H1 (cell line): Measurements from ENCODE around the gene CDC42EP1. TPM values are rescaled to one million over a fixed set of nuclear protein-coding genes. Genes with fewer than 3 reads are reported as not detected.
A peak's percentile ranks its signal among the peaks of the same experiment; 100 is the strongest.

ENCODE experiments used
- CTCF ChIA-PET: fragments of 300-600 bp; sonication (Branson Sonifier 250); formaldehyde crosslinking; loops from one replicate; lab custom pipeline; 2021; ENCODE audit not compliant: partially characterized antibody; lab: Charles Lee
- POLR2A ChIA-PET: fragments of 300-600 bp; sonication (Branson Sonifier 250); formaldehyde crosslinking; loops from one replicate; lab custom pipeline; 2021; ENCODE audit warnings: inconsistent platforms; ENCODE audit not compliant: partially characterized antibody; lab: Charles Lee
- DNase-seq, 2 experiments: peaks; one replicate each; pipeline versions ENCODE4 v3.0.0 to v3.0.0-alpha.2; 2010 to 2022; ENCODE audit warnings: low spot score in 2 of 2, low read depth in 1 of 2, mixed read lengths in 1 of 2
- FAIRE-seq: peaks from 2 replicates; lab custom pipeline; 2011; peaks lifted over from hg19 to GRCh38; lab: Jason Lieb, UNC
- H2AFZ ChIP-seq: 2 replicates; pipeline ENCODE4 v1.8.1; 2012; ENCODE audit warnings: low read length, inconsistent platforms
- H2AK5ac ChIP-seq: 2 replicates; pipeline ENCODE4 v1.6.1; 2013; ENCODE audit warnings: low read depth, low read length
- H2BK120ac ChIP-seq: replicated peaks from 2 replicates; pipeline ENCODE3; 2013; ENCODE audit warnings: low read depth, low read length, inconsistent platforms
- H2BK12ac ChIP-seq: 2 replicates; pipeline ENCODE4 v1.6.1; 2013; ENCODE audit warnings: low read depth, low read length
- H2BK15ac ChIP-seq: 2 replicates; pipeline ENCODE4 v1.6.1; 2013; ENCODE audit warnings: low read length
- H2BK20ac ChIP-seq: 2 replicates; pipeline ENCODE4 v1.6.1; 2013; ENCODE audit warnings: low read length
- H2BK5ac ChIP-seq: 2 replicates; pipeline ENCODE4 v1.6.1; 2013; ENCODE audit warnings: low read depth, low read length
- H3K14ac ChIP-seq: 2 replicates; pipeline ENCODE4 v1.6.1; 2013; ENCODE audit warnings: inconsistent platforms; ENCODE audit not compliant: insufficient read length
- H3K18ac ChIP-seq: 2 replicates; pipeline ENCODE4 v1.6.1; 2013; ENCODE audit warnings: low read length; ENCODE audit errors: extremely low read depth
- H3K23ac ChIP-seq: 2 replicates; pipeline ENCODE4 v1.6.1; 2013; ENCODE audit warnings: inconsistent platforms; ENCODE audit not compliant: insufficient read length
- H3K23me2 ChIP-seq: 2 replicates; pipeline ENCODE4 v1.6.1; 2013; ENCODE audit warnings: low read depth, low read length
- H3K27ac ChIP-seq: 2 replicates; pipeline ENCODE4 v1.6.1; 2011; ENCODE audit warnings: low read depth, low read length, inconsistent platforms
- H3K27me3 ChIP-seq, 4 experiments: replicated peaks in 1 of 4; 1 replicate in 1 of 4; 2 replicates in 3 of 4; pipeline versions ENCODE4 v1.6.1 to v1.8.1; 2011 to 2013; ENCODE audit warnings: low read length in 3 of 4, mild to moderate bottlenecking in 3 of 4, inconsistent platforms in 2 of 4, mixed read lengths in 2 of 4, moderate library complexity in 1 of 4; ENCODE audit not compliant: control insufficient read depth in 3 of 4, insufficient read depth in 3 of 4; ENCODE audit errors: extremely low read depth in 1 of 4
- H3K36me3 ChIP-seq, 4 experiments: 2 replicates each; pipeline versions ENCODE4 v1.6.1 to v1.8.1; 2011 to 2013; ENCODE audit warnings: mild to moderate bottlenecking in 4 of 4, low read length in 3 of 4, moderate library complexity in 2 of 4, control low read depth in 1 of 4, inconsistent platforms in 1 of 4; ENCODE audit not compliant: insufficient read depth in 4 of 4, control insufficient read depth in 2 of 4
- H3K4ac ChIP-seq: replicated peaks from 2 replicates; pipeline ENCODE3; 2013; ENCODE audit warnings: low read length, low read depth, mixed read lengths, inconsistent platforms; ENCODE audit not compliant: insufficient read length
- H3K4me1 ChIP-seq, 4 experiments: replicated peaks in 1 of 4; 1 replicate in 1 of 4; 2 replicates in 3 of 4; pipeline versions ENCODE4 v1.6.1 to v1.8.1; 2011 to 2013; ENCODE audit warnings: low read length in 3 of 4, inconsistent platforms in 2 of 4, mixed read lengths in 1 of 4; ENCODE audit not compliant: insufficient read depth in 4 of 4, control insufficient read depth in 3 of 4
- H3K4me2 ChIP-seq, 2 experiments: 2 replicates each; pipeline versions ENCODE4 v1.6.1 to v1.8.1; 2011 to 2013; ENCODE audit warnings: low read depth in 2 of 2, low read length in 2 of 2, control low read depth in 1 of 2, inconsistent platforms in 1 of 2, mild to moderate bottlenecking in 1 of 2; ENCODE audit not compliant: insufficient read depth in 1 of 2
- H3K4me3 ChIP-seq, 4 experiments: fragments of 200-600, 300-600 bp in 1 of 4; sonication (generic), shearing (Covaris generic), sonication (Bioruptor Twin) in 1 of 4; 2 replicates each; pipeline versions ENCODE4 v1.5.1 to v1.8.1; 2011 to 2016; ENCODE audit warnings: low read length in 4 of 4, low read depth in 3 of 4, control low read depth in 2 of 4, inconsistent platforms in 2 of 4, mild to moderate bottlenecking in 2 of 4, mixed read lengths in 1 of 4, moderate library complexity in 1 of 4; ENCODE audit not compliant: insufficient read depth in 2 of 4; ENCODE audit errors: extremely low read depth in 1 of 4
- H3K56ac ChIP-seq: replicated peaks from 2 replicates; pipeline ENCODE3; 2013; ENCODE audit warnings: low read depth, mild to moderate bottlenecking, mixed read lengths, low read length, inconsistent platforms; ENCODE audit not compliant: insufficient read length
- H3K79me1 ChIP-seq: 2 replicates; pipeline ENCODE4 v1.6.1; 2013; ENCODE audit warnings: low read depth, low read length, control low read depth
- H3K79me2 ChIP-seq, 2 experiments: 2 replicates each; pipeline versions ENCODE4 v1.6.1 to v1.8.1; 2012 to 2013; ENCODE audit warnings: low read length in 2 of 2, mild to moderate bottlenecking in 2 of 2, inconsistent platforms in 1 of 2; ENCODE audit not compliant: insufficient read depth in 2 of 2, control insufficient read depth in 1 of 2
- H3K9ac ChIP-seq, 4 experiments: replicated peaks in 1 of 4; 1 replicate in 1 of 4; 2 replicates in 3 of 4; pipeline versions ENCODE4 v1.6.1 to v1.8.1; 2011 to 2013; ENCODE audit warnings: low read depth in 3 of 4, low read length in 3 of 4, control low read depth in 2 of 4, mild to moderate bottlenecking in 2 of 4, moderate library complexity in 2 of 4, inconsistent platforms in 1 of 4; ENCODE audit errors: extremely low read depth in 1 of 4
- H3K9me3 ChIP-seq, 2 experiments: 2 replicates each; pipeline versions ENCODE4 v1.6.1 to v1.8.1; 2012 to 2013; ENCODE audit warnings: mild to moderate bottlenecking in 2 of 2, moderate library complexity in 2 of 2, control low read depth in 1 of 2, inconsistent platforms in 1 of 2, low read depth in 1 of 2, low read length in 1 of 2, mixed read lengths in 1 of 2; ENCODE audit not compliant: insufficient read depth in 2 of 2
- H4K20me1 ChIP-seq, 2 experiments: replicated peaks in 1 of 2; 2 replicates each; pipeline versions ENCODE3 to v1.8.1; 2011 to 2013; ENCODE audit warnings: inconsistent platforms in 2 of 2, low read length in 2 of 2, mild to moderate bottlenecking in 1 of 2; ENCODE audit not compliant: insufficient read depth in 2 of 2, control insufficient read depth in 1 of 2
- H4K5ac ChIP-seq: 2 replicates; pipeline ENCODE4 v1.6.1; 2013; ENCODE audit warnings: low read length, low read depth, mixed read lengths, inconsistent platforms; ENCODE audit not compliant: insufficient read length
- H4K8ac ChIP-seq: 2 replicates; pipeline ENCODE4 v1.8.0; 2013; ENCODE audit warnings: mild to moderate bottlenecking, moderate library complexity, low read length, inconsistent platforms; ENCODE audit not compliant: insufficient read depth; ENCODE audit errors: extremely low read depth
- H4K91ac ChIP-seq: replicated peaks from 2 replicates; pipeline ENCODE3; 2013; ENCODE audit warnings: low read length, mixed read lengths, inconsistent platforms; ENCODE audit not compliant: insufficient read length
- BCL11A ChIP-seq, 2 experiments: IDR thresholded peaks; one replicate each; pipeline ENCODE4 v1.6.1; 2011; ENCODE audit warnings: low read depth in 2 of 2, low read length in 2 of 2, mild to moderate bottlenecking in 2 of 2
- BRCA1 ChIP-seq: IDR thresholded peaks from 2 replicates; pipeline ENCODE4 v1.6.1; 2012; ENCODE audit warnings: low read depth, low read length, improper control_type of control experiment
- CBX8 ChIP-seq: fragments of 300-800, 300-1000 bp; sonication (generic); IDR thresholded peaks from 2 replicates; pipeline ENCODE4 v1.7.1; 2016; ENCODE audit warnings: low read depth, low read length, borderline replicate concordance
- EGR1 ChIP-seq: IDR thresholded peaks from 2 replicates; pipeline ENCODE4 v1.6.1; 2011; ENCODE audit warnings: low read depth, low read length, borderline replicate concordance
- HDAC2 ChIP-seq, 2 experiments: fragments of 300-600 bp in 1 of 2; sonication (generic) in 1 of 2; IDR thresholded peaks; 2 replicates each; pipeline ENCODE4 v1.6.1; 2011 to 2012; ENCODE audit warnings: low read depth in 2 of 2, low read length in 2 of 2, mild to moderate bottlenecking in 2 of 2, moderate library complexity in 2 of 2, borderline replicate concordance in 1 of 2, inconsistent platforms in 1 of 2
- HDAC6 ChIP-seq: IDR thresholded peaks from one replicate; pipeline ENCODE4 v1.7.1; 2012; ENCODE audit warnings: low read depth, mild to moderate bottlenecking, inconsistent platforms, low read length, moderate library complexity
- JUND ChIP-seq: IDR thresholded peaks from 2 replicates; pipeline ENCODE4 v1.6.1; 2011; ENCODE audit warnings: mild to moderate bottlenecking, improper control_type of control experiment, low read length
- POLR2AphosphoS5 ChIP-seq: IDR thresholded peaks from 2 replicates; pipeline ENCODE4 v1.6.1; 2011; ENCODE audit warnings: low read depth, low read length
- SIX5 ChIP-seq: IDR thresholded peaks from 2 replicates; pipeline ENCODE4 v1.6.1; 2011; ENCODE audit warnings: mild to moderate bottlenecking, low read depth, low read length
- SP4 ChIP-seq: IDR thresholded peaks from 2 replicates; pipeline ENCODE4 v1.6.1; 2012; ENCODE audit warnings: low read length, inconsistent platforms
- TBP ChIP-seq: IDR thresholded peaks from 2 replicates; pipeline ENCODE4 v1.6.1; 2011; ENCODE audit warnings: low read depth, low read length, improper control_type of control experiment
- WGBS, 2 experiments: shearing (Covaris generic) in 1 of 2; methylation state at CpG; one replicate each; pipeline versions ENCODE4 v1.1.6 to v1.1.7; 2013 to 2015; ENCODE audit warnings: low lambda C conversion rate in 2 of 2, mixed read lengths in 2 of 2, inconsistent platforms in 1 of 2, low coverage in 1 of 2, missing lambda C conversion rate in 1 of 2; ENCODE audit not compliant: insufficient replicate concordance in 2 of 2, insufficient coverage in 1 of 2, insufficient read length in 1 of 2; ENCODE audit errors: extremely low coverage in 1 of 2, missing lambda C conversion rate in 1 of 2; 5-methylcytosine and 5-hydroxymethylcytosine counted together
- polyA plus RNA-seq, 7 experiments: library from polyadenylated mRNA; depleted of rRNA in 3 of 7; stranded (reverse) in 5 of 7; unstranded in 2 of 7; fragments of >200 nt in 5 of 7; fragments of 200-250 nt in 2 of 7; gene quantifications; 1 replicate in 5 of 7; 2 replicates in 1 of 7; 4 replicates in 1 of 7; pipeline versions ENCODE4 v1.2.1 to v1.2.3, GENCODE V29; 2011 to 2013; ENCODE audit warnings: missing spikeins in 2 of 7, mixed read lengths in 2 of 7
- total RNA-seq: library from RNA; stranded (reverse); fragmentation: NEBNext Ultra II Directional; extraction: Animal tissue kit (Norgen Biotek cat#: 25700); gene quantifications from 2 replicates; pipeline ENCODE4 v1.2.1, GENCODE V29; 2021
- TF ChIP-seq, protein P1 (sequence below): IDR thresholded peaks from 2 replicates; pipeline ENCODE4 v1.6.1; 2012; ENCODE audit warnings: inconsistent platforms

CDC42EP1 gene
- total and polyA plus RNA-seq, 2 of the 8 experiments (the other 6 are each of a cell fraction or from before 2014, with no cell fraction given), result 8.3 to 11.2 TPM

DNA sequence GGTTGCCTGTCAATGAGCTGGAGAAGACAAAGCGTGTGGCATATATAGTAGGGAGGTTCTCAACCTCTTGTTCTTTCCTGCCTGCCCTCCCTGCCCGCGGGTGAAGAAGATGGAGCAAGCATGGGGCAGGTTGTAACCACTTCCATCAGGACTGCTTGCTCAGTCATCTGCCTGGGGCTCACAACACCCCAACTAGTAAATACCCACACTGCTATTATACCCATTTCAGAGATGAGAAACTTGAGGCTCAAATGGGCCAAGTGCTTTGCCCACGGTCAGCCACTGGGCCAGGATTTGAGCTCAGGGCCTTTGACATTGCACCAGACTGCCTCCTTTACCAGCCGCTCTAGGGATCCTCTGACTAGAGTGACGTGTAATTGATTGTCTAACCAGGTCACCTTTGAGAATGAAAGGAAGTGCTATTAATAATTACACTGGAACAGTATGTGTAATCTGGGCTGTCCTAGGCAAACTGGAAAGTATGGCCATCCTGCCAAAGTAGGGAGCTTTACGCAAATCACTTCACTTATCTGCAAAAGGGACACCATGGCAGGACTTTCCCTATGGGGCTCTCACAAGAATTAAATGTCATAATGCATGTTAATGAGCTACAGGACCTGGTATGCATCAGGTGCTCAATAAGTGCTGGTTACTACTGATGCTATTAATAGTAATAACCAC is 2.8 kb upstream of the CDC42EP1 start:
- H4K8ac ChIP-seq, result no peak overlapping the region
- no peaks in the 10 kb centered on the region for H4K20me1 ChIP-seq
- no peak overlapping the region for H3K4me3 ChIP-seq
- no peak overlapping the region for H3K9ac ChIP-seq
- H3K23me2 ChIP-seq, result peaks cover 20% of the 10 kb centered on the region
- H3K79me1 ChIP-seq, result no peaks in the 10 kb centered on the region
- no peak overlapping the region for H3K56ac ChIP-seq
- H3K9me3 ChIP-seq, result no peaks in the 10 kb centered on the region
- H2AFZ ChIP-seq, result no peak overlapping the region
- H3K27me3 ChIP-seq, result peaks cover 6 to 28% (median 16%) of the 10 kb centered on the region in 4 experiments; a peak in 6 of 7 replicates
- H3K79me2 ChIP-seq, result no peaks in the 10 kb centered on the region
- H3K14ac ChIP-seq, result no peak overlapping the region
- peaks cover 5 to 43% (median 21%) of the 10 kb centered on the region in 4 experiments for H3K4me1 ChIP-seq
- peak overlapping the region; percentile 41 for H2BK120ac ChIP-seq
- no peak for DNase-seq
- H3K4me2 ChIP-seq, result peak overlapping the region; percentile 13 to 63; a peak in 1 of 4 replicates
- H3K18ac ChIP-seq, result no peak overlapping the region
- no peak overlapping the region for H3K23ac ChIP-seq
- H2AK5ac ChIP-seq, result no peak overlapping the region; the same call in 1 of the 2 replicates
- no peak overlapping the region for H3K27ac ChIP-seq
- H3K4ac ChIP-seq, result no peak overlapping the region
- H2BK12ac ChIP-seq, result 0 out of 2 replicates have a peak overlapping the region, but pooled peaks have one; percentile 63
- ChIA-PET CTCF (interaction anchor here (0.6 to 39.4 kb wide), 12 partner anchors 10 to 642 kb away, joined by 3 to 1347 read pairs (median 4); no protein-coding TSS in a partner anchor), POLR2A (interaction anchor here (0.6 to 3.4 kb wide), 8 partner anchors 9 to 51 kb away, joined by 3 to 23 read pairs (median 3); partner anchors contain the start of gene GGA1)
- 0 out of 2 replicates have a peak overlapping the region, but pooled peaks have one; percentile 34 for H2BK20ac ChIP-seq
- no peaks in the 10 kb centered on the region for H3K36me3 ChIP-seq
- H4K5ac ChIP-seq, result no peak overlapping the region
- 79% methylated on average over 7 of the region's 7 CpGs; no CpG with 5 or more reads in 1 of the 2 experiments for WGBS, 2 experiments
- H2BK5ac ChIP-seq, result no peak overlapping the region
- FAIRE-seq, result no peak
- no peak overlapping the region for H2BK15ac ChIP-seq
- H4K91ac ChIP-seq, result peak overlapping the region; percentile 5
- no peak for TF ChIP-seq TBP
- no peak for TF ChIP-seq CBX8
- TF ChIP-seq SP4, result no peak
- TF ChIP-seq HDAC2 (IDR thresholded peaks at IDR 0.05; ENCODE audit: borderline replicate concordance in 1 of 2, low read depth in 2 of 2, low read length in 2 of 2), result no peak
- TF ChIP-seq SIX5, result no peak
- TF ChIP-seq BRCA1, result no peak
- no peak for TF ChIP-seq EGR1
- TF ChIP-seq, protein P1, sequence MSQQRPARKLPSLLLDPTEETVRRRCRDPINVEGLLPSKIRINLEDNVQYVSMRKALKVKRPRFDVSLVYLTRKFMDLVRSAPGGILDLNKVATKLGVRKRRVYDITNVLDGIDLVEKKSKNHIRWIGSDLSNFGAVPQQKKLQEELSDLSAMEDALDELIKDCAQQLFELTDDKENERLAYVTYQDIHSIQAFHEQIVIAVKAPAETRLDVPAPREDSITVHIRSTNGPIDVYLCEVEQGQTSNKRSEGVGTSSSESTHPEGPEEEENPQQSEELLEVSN, result no peak
- no peak for TF ChIP-seq JUND
- TF ChIP-seq BCL11A (IDR thresholded peaks at IDR 0.05; ENCODE audit: low read depth in 2 of 2, low read length in 2 of 2), result no peak
- no peak for TF ChIP-seq POLR2AphosphoS5
- no peak for TF ChIP-seq HDAC6
